NCI-H226 (cell line): ENCODE data around the gene ANAPC5.
"Not testable (repeated sequence)": the region's sequence is repeated elsewhere in the genome, so short reads cannot be mapped to it uniquely, and the experiment has no call there.

Source experiments
- DNase-seq: peaks from one replicate; pipeline ENCODE4 v3.0.0-alpha.2; 2015

Gene ANAPC5

GRCh38 chr12:121310231-121310630 is 42.0 kb downstream of the ANAPC5 start:
- not testable (repeated sequence) for DNase-seq

GRCh38 chr12:121307397-121307796 is 44.8 kb downstream of the ANAPC5 start:
- DNase-seq: not testable (repeated sequence)

- no peak for DNase-seq
These were observed 47.9 kb downstream of the ANAPC5 start for GRCh38 chr12:121304306-121304705.

GRCh38 chr12:121301876-121302275 is 50.3 kb downstream of the ANAPC5 start:
- no peak for DNase-seq

- DNase-seq: no peak
These were observed 52.0 kb downstream of the ANAPC5 start for GRCh38 chr12:121300083-121300819.

GRCh38 chr12:121299662-121300061 is 52.5 kb downstream of the ANAPC5 start:
- DNase-seq: no peak

GRCh38 chr12:121298411-121298810 is 53.8 kb downstream of the ANAPC5 start:
- DNase-seq: not testable (repeated sequence)

- DNase-seq: no peak
These were observed 54.7 kb downstream of the ANAPC5 start for GRCh38 chr12:121297435-121297991.

- DNase-seq: peak; percentile 80
These were observed 55.4 kb downstream of the ANAPC5 start, which contains the start of gene CAMKK2 for GRCh38 chr12:121296618-121297434. Gene CAMKK2, minus strand, starts transcription at chr12:121296709. Its CDS starts 22,183 bp downstream, at chr12:121274526.

- no peak for DNase-seq
These were observed 56.2 kb downstream of the ANAPC5 start for GRCh38 chr12:121295746-121296617.

GRCh38 chr12:121295116-121295745 is 57.0 kb downstream of the ANAPC5 start:
- DNase-seq: no peak

- no peak for DNase-seq
These were observed 57.9 kb downstream of the ANAPC5 start for GRCh38 chr12:121294151-121294889.

GRCh38 chr12:121293603-121294002 is 58.6 kb downstream of the ANAPC5 start:
- DNase-seq: no peak

- no peak for DNase-seq
These were observed 61.8 kb downstream of the ANAPC5 start for GRCh38 chr12:121290410-121290809.

- DNase-seq: no peak
These were observed 62.2 kb downstream of the ANAPC5 start for GRCh38 chr12:121289962-121290361.

GRCh38 chr12:121288986-121289385 is 63.2 kb downstream of the ANAPC5 start:
- no peak for DNase-seq

- no peak for DNase-seq
These were observed 63.9 kb downstream of the ANAPC5 start for GRCh38 chr12:121288158-121288845.

GRCh38 chr12:121287267-121287954 is 64.8 kb downstream of the ANAPC5 start:
- DNase-seq: no peak

GRCh38 chr12:121285856-121286255 is 66.4 kb downstream of the ANAPC5 start:
- no peak for DNase-seq
